NB4 (cell line): ENCODE results near the gene OSBPL10.

Experiments
- DNase-seq: peaks from one replicate; pipeline ENCODE4 v3.0.0; 2010; ENCODE audit warnings: low read depth
- H3K4me3 ChIP-seq: one replicate; pipeline ENCODE4 v1.5.1; 2011; ENCODE audit warnings: mild to moderate bottlenecking, low read depth, low read length, moderate library complexity
- CTCF ChIP-seq: IDR thresholded peaks from one replicate; pipeline ENCODE4 v1.5.1; 2012; ENCODE audit warnings: low read depth, low read length
- MAX ChIP-seq: IDR thresholded peaks from 2 replicates; pipeline ENCODE4 v1.6.1; 2011; ENCODE audit warnings: low read depth, low read length
- MYC ChIP-seq: IDR thresholded peaks from 2 replicates; pipeline ENCODE4 v1.6.1; 2011; ENCODE audit warnings: low read depth, low read length
- POLR2A ChIP-seq: IDR thresholded peaks from 2 replicates; pipeline ENCODE4 v1.6.1; 2011; ENCODE audit warnings: mild to moderate bottlenecking; ENCODE audit not compliant: insufficient read length; ENCODE audit errors: extremely low read depth

Gene OSBPL10

GRCh38 chr3:31848911-31849310 lies 132.2 kb downstream of the OSBPL10 start:
- TF ChIP-seq MAX, result no peak
- no peak for TF ChIP-seq MYC
- no peak for TF ChIP-seq POLR2A
- TF ChIP-seq CTCF, result no peak
- no peak overlapping the region for H3K4me3 ChIP-seq
- DNase-seq, result no peak

GRCh38 chr3:31848163-31848818 lies 132.8 kb downstream of the OSBPL10 start:
- no peak overlapping the region for H3K4me3 ChIP-seq
- TF ChIP-seq MAX, result no peak
- no peak for DNase-seq

GRCh38 chr3:31847760-31848159 lies 133.3 kb downstream of the OSBPL10 start:
- DNase-seq, result no peak
- no peak overlapping the region for H3K4me3 ChIP-seq

GRCh38 chr3:31841515-31841914 lies 139.5 kb downstream of the OSBPL10 start:
- H3K4me3 ChIP-seq, result no peak overlapping the region
- no peak for TF ChIP-seq POLR2A
- no peak for TF ChIP-seq MYC
- no peak for TF ChIP-seq MAX
- no peak for TF ChIP-seq CTCF
- no peak for DNase-seq

More at GRCh38 chr3:31847760-31848159, 133.3 kb downstream of the OSBPL10 start:
- TF ChIP-seq MAX (no peak), MYC (no peak), CTCF (no peak), POLR2A (no peak)

- H3K4me3 ChIP-seq, result no peak overlapping the region
- no peak for TF ChIP-seq POLR2A
- no peak for TF ChIP-seq MAX
- no peak for TF ChIP-seq MYC
- no peak for TF ChIP-seq CTCF
- no peak for DNase-seq
These were observed 140.8 kb downstream of the OSBPL10 start for GRCh38 chr3:31840252-31840651.

GRCh38 chr3:31839144-31839917 lies 141.7 kb downstream of the OSBPL10 start:
- DNase-seq, result no peak
- H3K4me3 ChIP-seq, result no peak overlapping the region
- TF ChIP-seq CTCF, result no peak
- TF ChIP-seq POLR2A, result no peak
- TF ChIP-seq MAX, result no peak
